HepG2 (cell line): ENCODE data around the gene ZNFX1. TPM values are rescaled to one million over a fixed set of nuclear protein-coding genes. Genes with fewer than 3 reads are reported as not detected.

Experiments
- AGO2 ChIP-seq: fragments of 200-400 bp; formaldehyde crosslinking; optimal IDR thresholded peaks from 2 replicates; pipeline ENCODE3; 2017; ENCODE audit warnings: mild to moderate bottlenecking, low read depth, low read length, moderate library complexity
- ARID2 ChIP-seq: sonication (generic); formaldehyde crosslinking; IDR thresholded peaks from 2 replicates; pipeline ENCODE4 v1.8.1; 2022; ENCODE audit warnings: mild to moderate bottlenecking, missing genetic modification reagents, borderline replicate concordance
- DNMT3B ChIP-seq: conservative IDR thresholded peaks from 2 replicates; pipeline ENCODE4 v1.6.1; 2016; ENCODE audit warnings: missing biosample characterization, control low read depth
- HDAC2 ChIP-seq: sonication (generic); formaldehyde crosslinking; IDR thresholded peaks from 2 replicates; pipeline ENCODE4 v1.4.0; 2020; ENCODE audit warnings: missing genetic modification reagents
- PCBP2 ChIP-seq: fragments of 200-400 bp; formaldehyde crosslinking; optimal IDR thresholded peaks from 2 replicates; pipeline ENCODE3; 2018; ENCODE audit warnings: low read length, low read depth; ENCODE audit not compliant: poor library complexity, severe bottlenecking
- POLR2AphosphoS2 ChIP-seq: IDR thresholded peaks from 2 replicates; pipeline ENCODE4 v1.6.1; 2011; ENCODE audit warnings: low read depth, low read length, improper control_type of control experiment
- RARG ChIP-seq: sonication (generic); formaldehyde crosslinking; IDR thresholded peaks from 2 replicates; pipeline ENCODE4 v1.4.0; 2020; ENCODE audit warnings: low read depth, mild to moderate bottlenecking, missing genetic modification reagents
- SMAD3 ChIP-seq: sonication (generic); formaldehyde crosslinking; IDR thresholded peaks from 2 replicates; pipeline ENCODE4 v1.4.0; 2020; ENCODE audit warnings: missing genetic modification reagents
- ZBTB7B ChIP-seq: sonication (generic); formaldehyde crosslinking; IDR thresholded peaks from 2 replicates; pipeline ENCODE4 v1.4.0; 2020; ENCODE audit warnings: missing genetic modification reagents
- ZNF253 ChIP-seq: sonication (generic); formaldehyde crosslinking; IDR thresholded peaks from 2 replicates; pipeline ENCODE4 v1.8.0; 2022; ENCODE audit warnings: mild to moderate bottlenecking, missing genetic modification reagents, borderline replicate concordance
- ZNF501 ChIP-seq: sonication (generic); formaldehyde crosslinking; IDR thresholded peaks from 2 replicates; pipeline ENCODE4 v1.5.1; 2020; ENCODE audit warnings: mild to moderate bottlenecking, moderate library complexity, missing genetic modification reagents
- ZNF615 ChIP-seq: sonication (generic); formaldehyde crosslinking; IDR thresholded peaks from 2 replicates; pipeline ENCODE4 v1.5.0; 2020; ENCODE audit warnings: mild to moderate bottlenecking, missing genetic modification reagents, borderline replicate concordance
- polyA plus RNA-seq, 8 experiments: library from polyadenylated mRNA; depleted of rRNA in 3 of 8; stranded (reverse) in 7 of 8; unstranded in 1 of 8; fragments of >200 nt; fragmentation: Illumina TruSeq in 4 of 8; extraction: Trizol in 4 of 8; gene quantifications; 2 replicates each; pipeline versions ENCODE4 v1.2.1 to v1.2.3, GENCODE V29; 2011 to 2016; ENCODE audit warnings: low read depth in 4 of 8, missing spikeins in 1 of 8, mixed read lengths in 1 of 8; ENCODE audit not compliant: insufficient read depth in 1 of 8
- total RNA-seq, 5 experiments: library from RNA; depleted of rRNA; stranded (reverse); fragments of >200 nt; fragmentation: Illumina TruSeq; extraction: Trizol; gene quantifications; 2 replicates each; pipeline ENCODE4 v1.2.3, GENCODE V29; 2016; ENCODE audit warnings: low read depth in 1 of 5
- TF ChIP-seq, protein P1 (sequence below): sonication (generic); formaldehyde crosslinking; IDR thresholded peaks from 2 replicates; pipeline ENCODE4 v1.8.1; 2023; ENCODE audit warnings: mild to moderate bottlenecking, missing genetic modification reagents
- TF ChIP-seq, protein P2 (sequence below): sonication (generic); formaldehyde crosslinking; IDR thresholded peaks from 2 replicates; pipeline ENCODE4 v1.4.0; 2020; ENCODE audit warnings: missing genetic modification reagents
- TF ChIP-seq, protein P3 (sequence below): sonication (generic); formaldehyde crosslinking; IDR thresholded peaks from 2 replicates; pipeline ENCODE4 v1.5.0; 2020; ENCODE audit warnings: missing genetic modification reagents
- TF ChIP-seq, protein P4 (sequence below): sonication (generic); formaldehyde crosslinking; IDR thresholded peaks from 2 replicates; pipeline ENCODE4 v1.8.1; 2023; ENCODE audit warnings: mild to moderate bottlenecking, missing genetic modification reagents, borderline replicate concordance
- TF ChIP-seq, protein P5 (sequence below): IDR thresholded peaks from 2 replicates; pipeline ENCODE4 v1.4.0; 2020; ENCODE audit warnings: mild to moderate bottlenecking, missing genetic modification reagents
- TF ChIP-seq, protein P6 (sequence below): conservative IDR thresholded peaks from 2 replicates; pipeline ENCODE4 v1.6.1; 2018; ENCODE audit warnings: missing genetic modification reagents
- TF ChIP-seq, protein P7 (sequence below): IDR thresholded peaks from 2 replicates; pipeline ENCODE4 v1.6.1; 2016; ENCODE audit warnings: mild to moderate bottlenecking

Gene ZNFX1
- total and polyA plus RNA-seq, 2 of the 13 experiments (the other 11 are each of a cell fraction or from before 2014, with no cell fraction given), result 2.9 to 11.1 TPM

DNA sequence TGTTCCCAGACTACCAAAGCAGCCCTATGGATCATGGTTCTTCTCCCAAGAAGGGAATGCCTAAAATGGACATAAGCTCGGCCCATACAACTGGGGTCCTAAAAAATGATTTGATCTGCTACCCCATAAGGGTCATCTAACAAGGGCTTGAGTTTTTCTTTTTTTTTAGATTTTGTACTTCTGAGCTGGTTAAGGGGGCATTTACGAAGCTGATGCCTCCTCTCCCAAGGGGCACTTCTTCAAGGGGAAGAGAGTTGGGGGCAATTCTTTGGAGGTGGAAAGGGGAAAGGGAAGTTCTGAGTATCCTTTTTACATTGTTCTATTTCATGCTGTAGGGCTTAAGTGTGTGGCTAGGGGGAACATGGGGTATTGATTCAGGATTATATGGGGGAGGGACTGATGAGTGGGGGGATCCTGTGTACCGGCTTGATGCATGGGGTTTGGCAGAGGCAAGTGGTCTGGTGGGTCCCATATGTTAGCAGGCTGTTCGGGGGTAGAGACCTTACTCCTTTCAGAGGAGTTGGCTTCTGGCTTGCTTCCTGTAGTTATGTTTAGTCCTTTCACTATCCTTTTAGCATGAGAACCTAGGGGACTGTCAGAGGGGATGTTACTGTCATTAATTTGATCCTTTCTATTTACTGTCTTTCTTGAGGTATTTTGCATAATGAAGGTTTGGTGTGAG lies 8.1 kb upstream of the ZNFX1 start (continued):
- TF ChIP-seq ZNF615 (CRISPR knock-in tag), result no peak
- TF ChIP-seq ZBTB7B (CRISPR knock-in tag), result no peak
- TF ChIP-seq ZNF501, result no peak
- TF ChIP-seq SMAD3 (CRISPR knock-in tag), result no peak
- no peak for TF ChIP-seq ZNF253 (CRISPR knock-in tag)
- TF ChIP-seq POLR2AphosphoS2, result no peak; the same call in 1 of the 2 replicates
- TF ChIP-seq PCBP2, result peak; percentile 28
- TF ChIP-seq ARID2 (CRISPR knock-in tag), result 0 out of 2 replicates have a peak, but pooled peaks have one; percentile 3
- peak; percentile 40 for TF ChIP-seq AGO2
- TF ChIP-seq, protein P1, sequence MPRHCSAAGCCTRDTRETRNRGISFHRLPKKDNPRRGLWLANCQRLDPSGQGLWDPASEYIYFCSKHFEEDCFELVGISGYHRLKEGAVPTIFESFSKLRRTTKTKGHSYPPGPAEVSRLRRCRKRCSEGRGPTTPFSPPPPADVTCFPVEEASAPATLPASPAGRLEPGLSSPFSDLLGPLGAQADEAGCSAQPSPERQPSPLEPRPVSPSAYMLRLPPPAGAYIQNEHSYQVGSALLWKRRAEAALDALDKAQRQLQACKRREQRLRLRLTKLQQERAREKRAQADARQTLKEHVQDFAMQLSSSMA (CRISPR knock-in tag), result no peak
- TF ChIP-seq RARG (CRISPR knock-in tag), result no peak
- TF ChIP-seq, protein P2, sequence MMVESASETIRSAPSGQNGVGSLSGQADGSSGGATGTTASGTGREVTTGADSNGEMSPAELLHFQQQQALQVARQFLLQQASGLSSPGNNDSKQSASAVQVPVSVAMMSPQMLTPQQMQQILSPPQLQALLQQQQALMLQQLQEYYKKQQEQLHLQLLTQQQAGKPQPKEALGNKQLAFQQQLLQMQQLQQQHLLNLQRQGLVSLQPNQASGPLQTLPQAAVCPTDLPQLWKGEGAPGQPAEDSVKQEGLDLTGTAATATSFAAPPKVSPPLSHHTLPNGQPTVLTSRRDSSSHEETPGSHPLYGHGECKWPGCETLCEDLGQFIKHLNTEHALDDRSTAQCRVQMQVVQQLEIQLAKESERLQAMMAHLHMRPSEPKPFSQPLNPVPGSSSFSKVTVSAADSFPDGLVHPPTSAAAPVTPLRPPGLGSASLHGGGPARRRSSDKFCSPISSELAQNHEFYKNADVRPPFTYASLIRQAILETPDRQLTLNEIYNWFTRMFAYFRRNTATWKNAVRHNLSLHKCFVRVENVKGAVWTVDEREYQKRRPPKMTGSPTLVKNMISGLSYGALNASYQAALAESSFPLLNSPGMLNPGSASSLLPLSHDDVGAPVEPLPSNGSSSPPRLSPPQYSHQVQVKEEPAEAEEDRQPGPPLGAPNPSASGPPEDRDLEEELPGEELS (CRISPR knock-in tag), result no peak
- TF ChIP-seq, protein P3, sequence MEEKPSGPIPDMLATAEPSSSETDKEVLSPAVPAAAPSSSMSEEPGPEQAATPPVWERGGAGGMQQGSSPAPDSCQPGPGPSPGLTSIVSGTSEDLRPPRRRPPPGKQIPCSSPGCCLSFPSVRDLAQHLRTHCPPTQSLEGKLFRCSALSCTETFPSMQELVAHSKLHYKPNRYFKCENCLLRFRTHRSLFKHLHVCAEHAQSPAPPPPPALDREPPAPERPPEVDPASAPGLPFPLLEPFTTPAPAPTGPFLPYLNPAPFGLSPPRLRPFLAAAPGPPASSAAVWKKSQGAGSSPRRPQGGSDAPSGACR (CRISPR knock-in tag), result no peak
- TF ChIP-seq, protein P4, sequence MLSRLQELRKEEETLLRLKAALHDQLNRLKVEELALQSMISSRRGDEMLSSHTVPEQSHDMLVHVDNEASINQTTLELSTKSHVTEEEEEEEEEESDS, result no peak
- TF ChIP-seq HDAC2 (CRISPR knock-in tag), result no peak
- no peak for TF ChIP-seq DNMT3B (CRISPR knock-in tag)
- TF ChIP-seq, protein P5, sequence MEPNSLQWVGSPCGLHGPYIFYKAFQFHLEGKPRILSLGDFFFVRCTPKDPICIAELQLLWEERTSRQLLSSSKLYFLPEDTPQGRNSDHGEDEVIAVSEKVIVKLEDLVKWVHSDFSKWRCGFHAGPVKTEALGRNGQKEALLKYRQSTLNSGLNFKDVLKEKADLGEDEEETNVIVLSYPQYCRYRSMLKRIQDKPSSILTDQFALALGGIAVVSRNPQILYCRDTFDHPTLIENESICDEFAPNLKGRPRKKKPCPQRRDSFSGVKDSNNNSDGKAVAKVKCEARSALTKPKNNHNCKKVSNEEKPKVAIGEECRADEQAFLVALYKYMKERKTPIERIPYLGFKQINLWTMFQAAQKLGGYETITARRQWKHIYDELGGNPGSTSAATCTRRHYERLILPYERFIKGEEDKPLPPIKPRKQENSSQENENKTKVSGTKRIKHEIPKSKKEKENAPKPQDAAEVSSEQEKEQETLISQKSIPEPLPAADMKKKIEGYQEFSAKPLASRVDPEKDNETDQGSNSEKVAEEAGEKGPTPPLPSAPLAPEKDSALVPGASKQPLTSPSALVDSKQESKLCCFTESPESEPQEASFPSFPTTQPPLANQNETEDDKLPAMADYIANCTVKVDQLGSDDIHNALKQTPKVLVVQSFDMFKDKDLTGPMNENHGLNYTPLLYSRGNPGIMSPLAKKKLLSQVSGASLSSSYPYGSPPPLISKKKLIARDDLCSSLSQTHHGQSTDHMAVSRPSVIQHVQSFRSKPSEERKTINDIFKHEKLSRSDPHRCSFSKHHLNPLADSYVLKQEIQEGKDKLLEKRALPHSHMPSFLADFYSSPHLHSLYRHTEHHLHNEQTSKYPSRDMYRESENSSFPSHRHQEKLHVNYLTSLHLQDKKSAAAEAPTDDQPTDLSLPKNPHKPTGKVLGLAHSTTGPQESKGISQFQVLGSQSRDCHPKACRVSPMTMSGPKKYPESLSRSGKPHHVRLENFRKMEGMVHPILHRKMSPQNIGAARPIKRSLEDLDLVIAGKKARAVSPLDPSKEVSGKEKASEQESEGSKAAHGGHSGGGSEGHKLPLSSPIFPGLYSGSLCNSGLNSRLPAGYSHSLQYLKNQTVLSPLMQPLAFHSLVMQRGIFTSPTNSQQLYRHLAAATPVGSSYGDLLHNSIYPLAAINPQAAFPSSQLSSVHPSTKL (CRISPR knock-in tag), result no peak
- TF ChIP-seq, protein P6, sequence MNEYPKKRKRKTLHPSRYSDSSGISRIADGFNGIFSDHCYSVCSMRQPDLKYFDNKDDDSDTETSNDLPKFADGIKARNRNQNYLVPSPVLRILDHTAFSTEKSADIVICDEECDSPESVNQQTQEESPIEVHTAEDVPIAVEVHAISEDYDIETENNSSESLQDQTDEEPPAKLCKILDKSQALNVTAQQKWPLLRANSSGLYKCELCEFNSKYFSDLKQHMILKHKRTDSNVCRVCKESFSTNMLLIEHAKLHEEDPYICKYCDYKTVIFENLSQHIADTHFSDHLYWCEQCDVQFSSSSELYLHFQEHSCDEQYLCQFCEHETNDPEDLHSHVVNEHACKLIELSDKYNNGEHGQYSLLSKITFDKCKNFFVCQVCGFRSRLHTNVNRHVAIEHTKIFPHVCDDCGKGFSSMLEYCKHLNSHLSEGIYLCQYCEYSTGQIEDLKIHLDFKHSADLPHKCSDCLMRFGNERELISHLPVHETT (CRISPR knock-in tag), result no peak
- TF ChIP-seq, protein P7, sequence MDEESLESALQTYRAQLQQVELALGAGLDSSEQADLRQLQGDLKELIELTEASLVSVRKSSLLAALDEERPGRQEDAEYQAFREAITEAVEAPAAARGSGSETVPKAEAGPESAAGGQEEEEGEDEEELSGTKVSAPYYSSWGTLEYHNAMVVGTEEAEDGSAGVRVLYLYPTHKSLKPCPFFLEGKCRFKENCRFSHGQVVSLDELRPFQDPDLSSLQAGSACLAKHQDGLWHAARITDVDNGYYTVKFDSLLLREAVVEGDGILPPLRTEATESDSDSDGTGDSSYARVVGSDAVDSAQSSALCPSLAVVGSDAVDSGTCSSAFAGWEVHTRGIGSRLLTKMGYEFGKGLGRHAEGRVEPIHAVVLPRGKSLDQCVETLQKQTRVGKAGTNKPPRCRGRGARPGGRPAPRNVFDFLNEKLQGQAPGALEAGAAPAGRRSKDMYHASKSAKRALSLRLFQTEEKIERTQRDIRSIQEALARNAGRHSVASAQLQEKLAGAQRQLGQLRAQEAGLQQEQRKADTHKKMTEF (CRISPR knock-in tag), result no peak
